ENCODE measurements around the gene CAND2. TPM values are rescaled to one million over a fixed set of nuclear protein-coding genes. Genes with fewer than 3 reads are reported as not detected.

CAND2 gene
- total and polyA plus RNA-seq, 2 donors (not counting 1 experiment from before 2014, with no cell fraction given), result 2.5 to 16.7 TPM

DNA sequence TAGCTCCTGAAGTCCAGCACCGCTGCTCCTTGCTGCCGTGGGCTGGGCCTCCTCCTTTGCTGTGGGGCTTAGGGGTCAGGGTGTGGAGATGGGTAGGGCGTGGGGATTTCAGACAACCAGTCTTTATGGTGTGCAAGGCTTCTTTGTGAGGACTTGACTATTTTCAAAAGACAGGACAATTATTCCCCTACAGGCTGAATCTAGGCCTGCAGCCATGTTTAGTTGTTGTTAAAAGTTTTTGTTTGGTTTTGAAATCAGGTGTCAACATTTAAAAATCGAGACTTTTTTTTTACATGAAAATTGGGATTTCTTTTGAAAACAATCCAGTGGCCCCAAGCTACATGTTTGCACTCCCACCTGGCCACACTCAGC lies 34.3 kb downstream of the CAND2 start:
- no peaks in the 10 kb centered on the region for H3K9me3 ChIP-seq (ENCODE audit: control insufficient read depth, insufficient read depth, low read depth, low read length)
- peaks cover 2% of the 10 kb centered on the region for H3K79me2 ChIP-seq (ENCODE audit: control insufficient read depth, insufficient read depth, low read length)
- no peaks in the 10 kb centered on the region for H4K20me1 ChIP-seq (ENCODE audit: control insufficient read depth, extremely low read depth, insufficient read depth, low read length)
- no peak overlapping the region for H3K4me3 ChIP-seq (replicated peaks in 1 of 4; ENCODE audit: control extremely low read depth in 1 of 4, insufficient read depth in 1 of 4, low read depth in 3 of 4, low read length in 4 of 4)
- peak in 1 of 2 donors; percentile 20 for TF ChIP-seq CTCF (conservative IDR thresholded peaks at IDR 0.05 in 1 of 2, IDR thresholded peaks at IDR 0.05 in 1 of 2; ENCODE audit: low read depth in 1 of 2, low read length in 2 of 2)
- no peak for TF ChIP-seq EZH2 (IDR thresholded peaks at IDR 0.05; ENCODE audit: low read length, missing control alignments)
- no peak overlapping the region for H3K9ac ChIP-seq (ENCODE audit: insufficient read depth, low read length)
- H3K27ac ChIP-seq (ENCODE audit: insufficient read depth, low read length), result no peak overlapping the region
- no peaks in the 10 kb centered on the region for H3K27me3 ChIP-seq (ENCODE audit: control insufficient read depth, insufficient read depth, low read length)
- peaks cover 23% of the 10 kb centered on the region for H3K36me3 ChIP-seq (ENCODE audit: control insufficient read depth, insufficient read depth, low read length)
- no peak for DNase-seq (ENCODE audit: low read depth in 2 of 2)
- H3K4me2 ChIP-seq (ENCODE audit: extremely low read depth, insufficient read depth, low read length), result no peak overlapping the region
- no peak overlapping the region for H2AFZ ChIP-seq (ENCODE audit: low read length)
- H3K4me1 ChIP-seq (ENCODE audit: control insufficient read depth, extremely low read depth, insufficient read depth, low read length), result no peaks in the 10 kb centered on the region

- Histone ChIP-seq H3K79me2 (ENCODE audit: control insufficient read depth, insufficient read depth, low read length) (peaks cover 5% of the 10 kb centered on the region), H3K4me2 (ENCODE audit: extremely low read depth, insufficient read depth, low read length) (no peak overlapping the region), H3K27ac (ENCODE audit: insufficient read depth, low read length) (no peak overlapping the region), H4K20me1 (ENCODE audit: control insufficient read depth, extremely low read depth, insufficient read depth, low read length) (no peaks in the 10 kb centered on the region), H3K4me3 (replicated peaks in 1 of 4; ENCODE audit: control extremely low read depth in 1 of 4, insufficient read depth in 1 of 4, low read depth in 3 of 4, low read length in 4 of 4) (no peak overlapping the region), H3K9ac (ENCODE audit: insufficient read depth, low read length) (no peak overlapping the region), H3K9me3 (ENCODE audit: control insufficient read depth, insufficient read depth, low read depth, low read length) (no peaks in the 10 kb centered on the region), H3K4me1 (ENCODE audit: control insufficient read depth, extremely low read depth, insufficient read depth, low read length) (no peaks in the 10 kb centered on the region), H3K27me3 (ENCODE audit: control insufficient read depth, insufficient read depth, low read length) (no peaks in the 10 kb centered on the region), H2AFZ (ENCODE audit: low read length) (no peak overlapping the region), H3K36me3 (ENCODE audit: control insufficient read depth, insufficient read depth, low read length) (peaks cover 27% of the 10 kb centered on the region)
- DNase-seq (ENCODE audit: low read depth in 2 of 2), result no peak
- no peak for TF ChIP-seq EZH2 (IDR thresholded peaks at IDR 0.05; ENCODE audit: low read length, missing control alignments)
- TF ChIP-seq CTCF (conservative IDR thresholded peaks at IDR 0.05 in 1 of 2, IDR thresholded peaks at IDR 0.05 in 1 of 2; ENCODE audit: low read depth in 1 of 2, low read length in 2 of 2), result no peak
Observed at GRCh38 chr3:12831301-12831866, 34.9 kb downstream of the CAND2 start.

GRCh38 chr3:12832350-12833221 lies 36.1 kb downstream of the CAND2 start:
- Histone ChIP-seq H3K9ac (ENCODE audit: insufficient read depth, low read length) (no peak overlapping the region), H2AFZ (ENCODE audit: low read length) (no peak overlapping the region), H3K79me2 (ENCODE audit: control insufficient read depth, insufficient read depth, low read length) (peaks cover 17% of the 10 kb centered on the region), H3K27me3 (ENCODE audit: control insufficient read depth, insufficient read depth, low read length) (no peaks in the 10 kb centered on the region), H3K36me3 (ENCODE audit: control insufficient read depth, insufficient read depth, low read length) (peaks cover 34% of the 10 kb centered on the region), H4K20me1 (ENCODE audit: control insufficient read depth, extremely low read depth, insufficient read depth, low read length) (peaks cover 4% of the 10 kb centered on the region), H3K27ac (ENCODE audit: insufficient read depth, low read length) (no peak overlapping the region), H3K4me3 (replicated peaks in 1 of 4; ENCODE audit: control extremely low read depth in 1 of 4, insufficient read depth in 1 of 4, low read depth in 3 of 4, low read length in 4 of 4) (no peak overlapping the region), H3K4me2 (ENCODE audit: extremely low read depth, insufficient read depth, low read length) (no peak overlapping the region), H3K4me1 (ENCODE audit: control insufficient read depth, extremely low read depth, insufficient read depth, low read length) (no peaks in the 10 kb centered on the region), H3K9me3 (ENCODE audit: control insufficient read depth, insufficient read depth, low read depth, low read length) (no peaks in the 10 kb centered on the region)
- TF ChIP-seq EZH2 (IDR thresholded peaks at IDR 0.05; ENCODE audit: low read length, missing control alignments), result no peak
- no peak for TF ChIP-seq CTCF (conservative IDR thresholded peaks at IDR 0.05 in 1 of 2, IDR thresholded peaks at IDR 0.05 in 1 of 2; ENCODE audit: low read depth in 1 of 2, low read length in 2 of 2)
- no peak for DNase-seq (ENCODE audit: low read depth in 2 of 2)

Data from fibroblast of lung (primary cell).